H1 (cell line): ENCODE results near the gene DLG5.

ENCODE experiments used
- EZH2 ChIP-seq: fragments of 200-600 bp; sonication (generic); IDR thresholded peaks from 2 replicates; pipeline ENCODE4 v1.7.1; 2012; ENCODE audit warnings: low read depth, mild to moderate bottlenecking, moderate library complexity, low read length, inconsistent platforms; ENCODE audit not compliant: severe bottlenecking
- GABPA ChIP-seq: IDR thresholded peaks from 2 replicates; pipeline ENCODE4 v1.6.1; 2011; ENCODE audit warnings: mild to moderate bottlenecking, low read length, moderate library complexity, borderline replicate concordance; ENCODE audit not compliant: insufficient read depth
- JUN ChIP-seq: IDR thresholded peaks from 2 replicates; pipeline ENCODE4 v1.6.1; 2011; ENCODE audit warnings: low read depth, mild to moderate bottlenecking, improper control_type of control experiment, low read length
- MAFK ChIP-seq: IDR thresholded peaks from 2 replicates; pipeline ENCODE4 v1.6.1; 2012; ENCODE audit warnings: low read depth, mild to moderate bottlenecking, improper control_type of control experiment, low read length
- POLR2A ChIP-seq, 2 experiments: IDR thresholded peaks; 1 replicate in 1 of 2; 2 replicates in 1 of 2; pipeline ENCODE4 v1.6.1; 2011; ENCODE audit warnings: low read depth in 2 of 2, low read length in 2 of 2, mild to moderate bottlenecking in 2 of 2; ENCODE audit errors: control extremely low read depth in 1 of 2
- POLR2AphosphoS5 ChIP-seq: IDR thresholded peaks from 2 replicates; pipeline ENCODE4 v1.6.1; 2011; ENCODE audit warnings: low read depth, low read length
- RAD21 ChIP-seq, 2 experiments: IDR thresholded peaks in 1 of 2; conservative IDR thresholded peaks in 1 of 2; 2 replicates each; pipeline ENCODE4 v1.6.1; 2011; ENCODE audit warnings: low read depth in 2 of 2, low read length in 2 of 2, improper control_type of control experiment in 1 of 2, inconsistent platforms in 1 of 2, mild to moderate bottlenecking in 1 of 2, moderate library complexity in 1 of 2
- SP4 ChIP-seq: IDR thresholded peaks from 2 replicates; pipeline ENCODE4 v1.6.1; 2012; ENCODE audit warnings: low read length, inconsistent platforms
- TAF1 ChIP-seq: IDR thresholded peaks from 2 replicates; pipeline ENCODE4 v1.6.1; 2011; ENCODE audit warnings: mild to moderate bottlenecking, low read depth, low read length
- TF ChIP-seq, protein P1 (sequence below), 3 experiments: IDR thresholded peaks; 1 replicate in 2 of 3; 2 replicates in 1 of 3; pipeline versions ENCODE4 v1.5.1 to v1.6.1; 2011; ENCODE audit warnings: low read length in 3 of 3, mild to moderate bottlenecking in 3 of 3, inconsistent platforms in 2 of 3, low read depth in 1 of 3, moderate library complexity in 1 of 3; ENCODE audit not compliant: insufficient read depth in 1 of 3; ENCODE audit errors: control extremely low read depth in 1 of 3
- TF ChIP-seq, protein P2 (sequence below): IDR thresholded peaks from 2 replicates; pipeline ENCODE4 v1.6.1; 2011; ENCODE audit warnings: low read depth, mild to moderate bottlenecking, low read length; ENCODE audit not compliant: insufficient read depth

GRCh38 chr10:77925410-77925794 is 1.2 kb downstream of the DLG5 start:
- TF ChIP-seq EZH2 = no peak
- TF ChIP-seq, protein P1, sequence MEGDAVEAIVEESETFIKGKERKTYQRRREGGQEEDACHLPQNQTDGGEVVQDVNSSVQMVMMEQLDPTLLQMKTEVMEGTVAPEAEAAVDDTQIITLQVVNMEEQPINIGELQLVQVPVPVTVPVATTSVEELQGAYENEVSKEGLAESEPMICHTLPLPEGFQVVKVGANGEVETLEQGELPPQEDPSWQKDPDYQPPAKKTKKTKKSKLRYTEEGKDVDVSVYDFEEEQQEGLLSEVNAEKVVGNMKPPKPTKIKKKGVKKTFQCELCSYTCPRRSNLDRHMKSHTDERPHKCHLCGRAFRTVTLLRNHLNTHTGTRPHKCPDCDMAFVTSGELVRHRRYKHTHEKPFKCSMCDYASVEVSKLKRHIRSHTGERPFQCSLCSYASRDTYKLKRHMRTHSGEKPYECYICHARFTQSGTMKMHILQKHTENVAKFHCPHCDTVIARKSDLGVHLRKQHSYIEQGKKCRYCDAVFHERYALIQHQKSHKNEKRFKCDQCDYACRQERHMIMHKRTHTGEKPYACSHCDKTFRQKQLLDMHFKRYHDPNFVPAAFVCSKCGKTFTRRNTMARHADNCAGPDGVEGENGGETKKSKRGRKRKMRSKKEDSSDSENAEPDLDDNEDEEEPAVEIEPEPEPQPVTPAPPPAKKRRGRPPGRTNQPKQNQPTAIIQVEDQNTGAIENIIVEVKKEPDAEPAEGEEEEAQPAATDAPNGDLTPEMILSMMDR (IDR thresholded peaks at IDR 0.05; ENCODE audit: control extremely low read depth in 1 of 3, insufficient read depth in 1 of 3, low read depth in 1 of 3, low read length in 3 of 3) = no peak
- TF ChIP-seq MAFK = no peak
- no peak for TF ChIP-seq JUN
- TF ChIP-seq GABPA = no peak
- TF ChIP-seq POLR2AphosphoS5 = no peak
- no peak for TF ChIP-seq RAD21 (IDR thresholded peaks at IDR 0.05 in 1 of 2, conservative IDR thresholded peaks at IDR 0.05 in 1 of 2; ENCODE audit: low read depth in 2 of 2, low read length in 2 of 2)
- no peak for TF ChIP-seq POLR2A (IDR thresholded peaks at IDR 0.05; ENCODE audit: control extremely low read depth in 1 of 2, low read depth in 2 of 2, low read length in 2 of 2)
- TF ChIP-seq TAF1 = no peak
- no peak for TF ChIP-seq SP4
- TF ChIP-seq, protein P2, sequence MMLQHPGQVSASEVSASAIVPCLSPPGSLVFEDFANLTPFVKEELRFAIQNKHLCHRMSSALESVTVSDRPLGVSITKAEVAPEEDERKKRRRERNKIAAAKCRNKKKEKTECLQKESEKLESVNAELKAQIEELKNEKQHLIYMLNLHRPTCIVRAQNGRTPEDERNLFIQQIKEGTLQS = no peak
